Measurements from ENCODE around the gene PIM1. TPM values are rescaled to one million over a fixed set of nuclear protein-coding genes. Genes with fewer than 3 reads are reported as not detected.

Gene PIM1
- total and polyA plus RNA-seq, 9 of the 15 experiments (the other 6 are each of a cell fraction or from before 2014, with no cell fraction given): 19.0 to 789 (median 212) TPM

DNA sequence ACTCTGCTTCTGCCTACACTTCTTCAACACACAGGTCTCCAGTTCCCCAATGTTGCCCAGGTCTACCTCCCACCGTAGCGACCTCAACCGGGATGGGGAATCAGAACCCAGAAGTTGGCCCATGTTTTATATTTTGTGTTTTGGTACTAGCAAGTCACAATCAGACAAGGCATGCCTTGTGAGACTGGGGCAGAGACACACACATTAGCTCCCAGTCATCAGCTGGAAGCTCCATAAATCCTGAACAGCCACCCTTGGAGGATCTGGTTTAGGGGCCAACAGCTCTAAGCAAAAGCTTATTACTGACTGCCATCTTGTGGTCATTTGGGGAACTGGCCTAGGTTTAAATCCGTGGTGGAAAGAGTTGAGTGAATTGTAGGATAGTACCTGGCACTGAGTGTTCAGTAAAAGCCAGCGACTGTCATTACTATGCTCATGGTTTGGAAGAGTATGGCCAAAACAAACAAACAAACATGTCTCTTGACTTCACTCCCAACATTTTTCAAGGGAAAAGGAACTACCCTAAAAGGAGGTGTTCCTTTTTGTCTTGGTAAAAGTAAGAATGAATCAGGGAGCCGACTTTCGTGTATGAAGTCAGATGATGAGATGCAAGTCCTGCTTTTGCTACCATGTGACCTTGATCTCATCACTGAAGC lies 40.5 kb downstream of the PIM1 start (continued):
- TF ChIP-seq, protein P1, sequence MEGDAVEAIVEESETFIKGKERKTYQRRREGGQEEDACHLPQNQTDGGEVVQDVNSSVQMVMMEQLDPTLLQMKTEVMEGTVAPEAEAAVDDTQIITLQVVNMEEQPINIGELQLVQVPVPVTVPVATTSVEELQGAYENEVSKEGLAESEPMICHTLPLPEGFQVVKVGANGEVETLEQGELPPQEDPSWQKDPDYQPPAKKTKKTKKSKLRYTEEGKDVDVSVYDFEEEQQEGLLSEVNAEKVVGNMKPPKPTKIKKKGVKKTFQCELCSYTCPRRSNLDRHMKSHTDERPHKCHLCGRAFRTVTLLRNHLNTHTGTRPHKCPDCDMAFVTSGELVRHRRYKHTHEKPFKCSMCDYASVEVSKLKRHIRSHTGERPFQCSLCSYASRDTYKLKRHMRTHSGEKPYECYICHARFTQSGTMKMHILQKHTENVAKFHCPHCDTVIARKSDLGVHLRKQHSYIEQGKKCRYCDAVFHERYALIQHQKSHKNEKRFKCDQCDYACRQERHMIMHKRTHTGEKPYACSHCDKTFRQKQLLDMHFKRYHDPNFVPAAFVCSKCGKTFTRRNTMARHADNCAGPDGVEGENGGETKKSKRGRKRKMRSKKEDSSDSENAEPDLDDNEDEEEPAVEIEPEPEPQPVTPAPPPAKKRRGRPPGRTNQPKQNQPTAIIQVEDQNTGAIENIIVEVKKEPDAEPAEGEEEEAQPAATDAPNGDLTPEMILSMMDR (IDR thresholded peaks at IDR 0.05 in 2 of 3, conservative IDR thresholded peaks at IDR 0.05 in 1 of 3; ENCODE audit: insufficient read depth in 2 of 3, low read depth in 1 of 3, low read length in 3 of 3): peak; percentile 96 to 99 (median 98)
- peak; percentile 100 for TF ChIP-seq ZNF121 (CRISPR knock-in tag; conservative IDR thresholded peaks at IDR 0.05)
- TF ChIP-seq RAD21 (CRISPR knock-in tag; conservative IDR thresholded peaks at IDR 0.05 in 1 of 2, IDR thresholded peaks at IDR 0.05 in 1 of 2): peak; percentile 100
- no peak for TF ChIP-seq ZC3H11A (IDR thresholded peaks at IDR 0.05; ENCODE audit: low read depth, low read length)
- TF ChIP-seq FOSL1 (tag; conservative IDR thresholded peaks at IDR 0.05): peak; percentile 53; the same call in 1 of the 2 replicates
- peak; percentile 50; the same call in 1 of the 2 replicates for TF ChIP-seq ELF4 (CRISPR knock-in tag; IDR thresholded peaks at IDR 0.05)
- no peak for TF ChIP-seq NR4A1 (CRISPR knock-in tag; IDR thresholded peaks at IDR 0.05)
- TF ChIP-seq NR4A1 (tag; IDR thresholded peaks at IDR 0.05): peak; percentile 75; the same call in 1 of the 2 replicates
- TF ChIP-seq, protein P2, sequence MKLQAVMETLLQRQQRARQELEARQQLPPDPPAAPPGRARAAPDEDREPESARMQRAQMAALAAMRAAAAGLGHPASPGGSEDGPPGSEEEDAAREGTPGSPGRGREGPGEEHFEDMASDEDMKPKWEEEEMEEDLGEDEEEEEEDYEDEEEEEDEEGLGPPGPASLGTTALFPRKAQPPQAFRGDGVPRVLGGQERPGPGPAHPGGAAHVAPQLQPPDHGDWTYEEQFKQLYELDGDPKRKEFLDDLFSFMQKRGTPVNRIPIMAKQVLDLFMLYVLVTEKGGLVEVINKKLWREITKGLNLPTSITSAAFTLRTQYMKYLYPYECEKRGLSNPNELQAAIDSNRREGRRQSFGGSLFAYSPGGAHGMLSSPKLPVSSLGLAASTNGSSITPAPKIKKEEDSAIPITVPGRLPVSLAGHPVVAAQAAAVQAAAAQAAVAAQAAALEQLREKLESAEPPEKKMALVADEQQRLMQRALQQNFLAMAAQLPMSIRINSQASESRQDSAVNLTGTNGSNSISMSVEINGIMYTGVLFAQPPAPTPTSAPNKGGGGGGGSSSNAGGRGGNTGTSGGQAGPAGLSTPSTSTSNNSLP (IDR thresholded peaks at IDR 0.05; ENCODE audit: borderline replicate concordance, low read depth, low read length): peak; percentile 42; the same call in 1 of the 2 replicates
- TF ChIP-seq, protein P3, sequence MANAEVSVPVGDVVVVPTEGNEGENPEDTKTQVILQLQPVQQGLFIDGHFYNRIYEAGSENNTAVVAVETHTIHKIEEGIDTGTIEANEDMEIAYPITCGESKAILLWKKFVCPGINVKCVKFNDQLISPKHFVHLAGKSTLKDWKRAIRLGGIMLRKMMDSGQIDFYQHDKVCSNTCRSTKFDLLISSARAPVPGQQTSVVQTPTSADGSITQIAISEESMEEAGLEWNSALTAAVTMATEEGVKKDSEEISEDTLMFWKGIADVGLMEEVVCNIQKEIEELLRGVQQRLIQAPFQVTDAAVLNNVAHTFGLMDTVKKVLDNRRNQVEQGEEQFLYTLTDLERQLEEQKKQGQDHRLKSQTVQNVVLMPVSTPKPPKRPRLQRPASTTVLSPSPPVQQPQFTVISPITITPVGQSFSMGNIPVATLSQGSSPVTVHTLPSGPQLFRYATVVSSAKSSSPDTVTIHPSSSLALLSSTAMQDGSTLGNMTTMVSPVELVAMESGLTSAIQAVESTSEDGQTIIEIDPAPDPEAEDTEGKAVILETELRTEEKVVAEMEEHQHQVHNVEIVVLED (CRISPR knock-in tag; IDR thresholded peaks at IDR 0.05): 0 out of 2 replicates have a peak, but pooled peaks have one; percentile 10
- no peak for TF ChIP-seq ZNF830 (CRISPR knock-in tag; IDR thresholded peaks at IDR 0.05)
- peak; percentile 35; the same call in 1 of the 2 replicates for TF ChIP-seq NCOA1 (IDR thresholded peaks at IDR 0.05; ENCODE audit: low read depth)
- TF ChIP-seq, protein P4, sequence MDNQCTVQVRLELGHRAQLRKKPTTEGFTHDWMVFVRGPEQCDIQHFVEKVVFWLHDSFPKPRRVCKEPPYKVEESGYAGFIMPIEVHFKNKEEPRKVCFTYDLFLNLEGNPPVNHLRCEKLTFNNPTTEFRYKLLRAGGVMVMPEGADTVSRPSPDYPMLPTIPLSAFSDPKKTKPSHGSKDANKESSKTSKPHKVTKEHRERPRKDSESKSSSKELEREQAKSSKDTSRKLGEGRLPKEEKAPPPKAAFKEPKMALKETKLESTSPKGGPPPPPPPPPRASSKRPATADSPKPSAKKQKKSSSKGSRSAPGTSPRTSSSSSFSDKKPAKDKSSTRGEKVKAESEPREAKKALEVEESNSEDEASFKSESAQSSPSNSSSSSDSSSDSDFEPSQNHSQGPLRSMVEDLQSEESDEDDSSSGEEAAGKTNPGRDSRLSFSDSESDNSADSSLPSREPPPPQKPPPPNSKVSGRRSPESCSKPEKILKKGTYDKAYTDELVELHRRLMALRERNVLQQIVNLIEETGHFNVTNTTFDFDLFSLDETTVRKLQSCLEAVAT (IDR thresholded peaks at IDR 0.05): peak in 1 of 2 experiments; percentile 66; a peak in 1 of 4 replicates
